MCF 10A (cell line): Measurements from ENCODE around the gene CHL1. TPM values are rescaled to one million over a fixed set of nuclear protein-coding genes. Genes with fewer than 3 reads are reported as not detected.

Source experiments
- BruUV-seq: library from RNA; stranded (reverse); fragments of 400-500 nt; replicated peaks from 2 replicates; lab custom pipeline; 2021; lab: Mats Ljungman, UMichigan
- CTCF ChIA-PET: fragments of 300-600 bp; sonication (Branson Sonifier 250); formaldehyde crosslinking; extraction: SDS; loops from one replicate; lab custom pipeline; 2021; ENCODE audit warnings: antibody characterized with exemption, inconsistent platforms; lab: Yijun Ruan, JAX
- POLR2A ChIA-PET: fragments of 300-600, 350-650 bp; sonication (Branson Sonifier 250); formaldehyde crosslinking; extraction: SDS; loops from one replicate; lab custom pipeline; 2020; ENCODE audit warnings: antibody characterized with exemption, inconsistent platforms; lab: Yijun Ruan, JAX
- DNase-seq: peaks from one replicate; pipeline ENCODE4 v3.0.0-alpha.2; 2018; ENCODE audit not compliant: unreplicated experiment
- H3K27ac Mint-ChIP-seq: one replicate; pipeline ENCODE4 v1.8.0; 2022; ENCODE audit warnings: mild to moderate bottlenecking, low read depth, mixed read lengths; ENCODE audit not compliant: unreplicated experiment
- H3K27me3 Mint-ChIP-seq: one replicate; pipeline ENCODE4 v1.8.0; 2022; ENCODE audit warnings: mixed read lengths; ENCODE audit not compliant: insufficient read depth, unreplicated experiment
- H3K36me3 Mint-ChIP-seq: one replicate; pipeline ENCODE4 v1.8.0; 2022; ENCODE audit warnings: mild to moderate bottlenecking, moderate library complexity, mixed read lengths; ENCODE audit not compliant: insufficient read depth, unreplicated experiment
- H3K4me1 Mint-ChIP-seq: one replicate; pipeline ENCODE4 v1.8.0; 2022; ENCODE audit warnings: mixed read lengths; ENCODE audit not compliant: insufficient read depth, unreplicated experiment
- H3K4me3 Mint-ChIP-seq: one replicate; pipeline ENCODE4 v1.8.0; 2022; ENCODE audit warnings: mild to moderate bottlenecking, moderate library complexity, mixed read lengths; ENCODE audit not compliant: unreplicated experiment
- H3K9me3 Mint-ChIP-seq: one replicate; pipeline ENCODE4 v1.8.0; 2022; ENCODE audit warnings: mixed read lengths; ENCODE audit not compliant: unreplicated experiment
- intact Hi-C: fragments of 100-400 bp; cut with micrococcal nuclease; formaldehyde crosslinking; loops from 2 replicates; pipeline ENCODE4 v1.14.1; 2022
- total RNA-seq: library from RNA; stranded (reverse); gene quantifications from 2 replicates; pipeline ENCODE4 v1.2.3, GENCODE V29; 2022
- TF ChIP-seq, protein P1 (sequence below): fragments of 200-600 bp; IDR thresholded peaks from one replicate; pipeline ENCODE4 v1.8.0; 2022; ENCODE audit warnings: antibody characterized with exemption, mild to moderate bottlenecking; ENCODE audit not compliant: unreplicated experiment

CHL1 gene
- total RNA-seq, 1 experiment from 2014 or later = not detected

DNA sequence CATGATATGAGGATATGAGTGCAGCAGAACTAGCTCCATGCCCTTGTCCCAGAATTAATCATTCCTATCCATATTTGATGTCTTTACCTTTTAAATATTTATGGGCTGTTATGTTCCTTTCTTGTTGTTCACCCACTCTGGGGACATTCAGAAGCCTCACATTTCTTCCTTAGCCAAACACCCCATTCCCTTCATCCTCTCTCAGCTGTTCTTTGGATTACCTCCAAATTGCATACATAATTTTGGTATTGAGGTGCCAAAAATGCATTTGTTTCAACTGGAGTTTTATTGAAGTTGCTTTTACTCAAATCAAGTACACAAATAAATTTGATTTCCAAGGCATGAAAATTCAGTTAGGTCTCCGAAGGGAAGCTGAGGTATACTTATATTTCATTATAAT, 51.4 kb downstream of the CHL1 start:
- no TSS peak for BruUV-seq
- TF ChIP-seq, protein P1, sequence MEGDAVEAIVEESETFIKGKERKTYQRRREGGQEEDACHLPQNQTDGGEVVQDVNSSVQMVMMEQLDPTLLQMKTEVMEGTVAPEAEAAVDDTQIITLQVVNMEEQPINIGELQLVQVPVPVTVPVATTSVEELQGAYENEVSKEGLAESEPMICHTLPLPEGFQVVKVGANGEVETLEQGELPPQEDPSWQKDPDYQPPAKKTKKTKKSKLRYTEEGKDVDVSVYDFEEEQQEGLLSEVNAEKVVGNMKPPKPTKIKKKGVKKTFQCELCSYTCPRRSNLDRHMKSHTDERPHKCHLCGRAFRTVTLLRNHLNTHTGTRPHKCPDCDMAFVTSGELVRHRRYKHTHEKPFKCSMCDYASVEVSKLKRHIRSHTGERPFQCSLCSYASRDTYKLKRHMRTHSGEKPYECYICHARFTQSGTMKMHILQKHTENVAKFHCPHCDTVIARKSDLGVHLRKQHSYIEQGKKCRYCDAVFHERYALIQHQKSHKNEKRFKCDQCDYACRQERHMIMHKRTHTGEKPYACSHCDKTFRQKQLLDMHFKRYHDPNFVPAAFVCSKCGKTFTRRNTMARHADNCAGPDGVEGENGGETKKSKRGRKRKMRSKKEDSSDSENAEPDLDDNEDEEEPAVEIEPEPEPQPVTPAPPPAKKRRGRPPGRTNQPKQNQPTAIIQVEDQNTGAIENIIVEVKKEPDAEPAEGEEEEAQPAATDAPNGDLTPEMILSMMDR = no peak
- ChIA-PET CTCF (no interaction called here), POLR2A (no interaction called here)
- H3K27me3 Mint-ChIP-seq = peaks cover 16% of the 10 kb centered on the region
- no peak for DNase-seq
- no peaks in the 10 kb centered on the region for H3K36me3 Mint-ChIP-seq
- no peak overlapping the region for H3K4me3 Mint-ChIP-seq
- H3K27ac Mint-ChIP-seq = no peak overlapping the region
- intact Hi-C loops = no loop called here
- no peaks in the 10 kb centered on the region for H3K9me3 Mint-ChIP-seq
- H3K4me1 Mint-ChIP-seq = no peaks in the 10 kb centered on the region

DNA sequence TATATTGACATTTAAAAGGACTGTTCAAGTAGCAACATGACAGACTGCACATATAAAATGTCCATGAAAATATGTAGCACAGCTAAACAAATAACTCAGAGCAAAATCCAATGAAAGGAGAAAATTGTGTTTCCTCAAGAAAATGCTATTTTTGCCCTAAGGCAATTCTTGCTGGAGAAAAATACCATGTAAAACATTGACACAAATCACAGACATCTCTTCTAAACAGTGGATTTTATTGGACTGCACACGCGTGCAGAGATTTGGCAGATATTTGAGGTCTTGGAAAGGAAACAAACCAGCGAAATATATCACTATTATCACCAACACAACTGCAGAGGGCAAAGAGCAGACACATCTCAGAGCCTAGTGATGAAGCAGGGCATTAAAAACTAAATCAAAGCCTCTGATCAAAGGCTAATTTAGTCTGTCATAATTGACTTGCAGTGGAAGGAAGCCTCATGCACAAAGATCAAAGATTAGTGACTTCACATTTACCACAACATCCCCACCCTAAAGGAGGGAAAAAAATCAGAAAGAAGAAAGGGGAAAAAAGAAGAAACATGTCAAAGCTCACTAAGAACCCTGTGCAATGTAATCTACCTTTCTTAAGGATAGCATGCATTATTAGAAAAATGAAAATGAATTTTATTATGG, 52.4 kb downstream of the CHL1 start:
- Mint-ChIP-seq H3K9me3 (no peaks in the 10 kb centered on the region), H3K4me1 (no peaks in the 10 kb centered on the region), H3K4me3 (no peak overlapping the region), H3K27ac (no peak overlapping the region), H3K27me3 (peaks cover 16% of the 10 kb centered on the region), H3K36me3 (no peaks in the 10 kb centered on the region)
- TF ChIP-seq, protein P1 = no peak
- no TSS peak for BruUV-seq
- no peak for DNase-seq
- CTCF ChIA-PET = no interaction called here
- POLR2A ChIA-PET = no interaction called here
- intact Hi-C loops = no loop called here

DNA sequence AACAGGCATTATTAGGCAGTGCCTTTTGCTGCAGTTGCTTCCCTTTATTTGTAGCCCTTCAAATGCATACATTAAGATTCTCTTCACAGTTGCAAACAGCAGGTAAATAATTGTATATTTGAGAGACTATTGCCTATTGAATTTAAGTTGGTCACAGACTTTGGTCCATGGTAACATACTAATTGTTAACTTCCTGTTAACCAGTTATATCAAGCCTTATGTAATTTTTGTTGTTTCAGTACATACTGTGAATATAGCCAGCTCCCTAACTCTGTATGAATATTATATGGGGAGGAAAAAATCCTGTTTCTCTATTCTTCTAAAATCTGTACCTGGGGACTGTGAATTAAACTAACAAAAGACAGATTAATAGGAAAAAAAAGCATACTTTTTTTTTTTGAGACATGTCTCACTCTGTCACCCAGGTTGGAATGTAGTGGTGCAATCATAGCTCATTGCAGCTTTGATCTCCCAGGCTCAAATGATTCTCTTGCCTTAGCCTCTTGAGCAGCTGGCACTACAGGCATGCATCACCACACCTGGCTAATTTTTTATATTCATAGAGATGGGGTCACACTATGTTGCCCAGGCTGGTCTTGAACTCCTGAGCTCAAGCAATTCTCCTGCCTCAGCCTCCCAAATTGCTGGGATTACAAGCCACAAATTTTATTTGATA, 53.2 kb downstream of the CHL1 start:
- no peak overlapping the region for H3K4me3 Mint-ChIP-seq
- DNase-seq = no peak
- peaks cover 16% of the 10 kb centered on the region for H3K27me3 Mint-ChIP-seq
- intact Hi-C loops = no loop called here
- CTCF ChIA-PET = no interaction called here
- H3K9me3 Mint-ChIP-seq = no peaks in the 10 kb centered on the region
- H3K27ac Mint-ChIP-seq = no peak overlapping the region
- H3K4me1 Mint-ChIP-seq = no peaks in the 10 kb centered on the region
- BruUV-seq = no TSS peak
- H3K36me3 Mint-ChIP-seq = no peaks in the 10 kb centered on the region
- POLR2A ChIA-PET = no interaction called here
- TF ChIP-seq, protein P1 = no peak

DNA sequence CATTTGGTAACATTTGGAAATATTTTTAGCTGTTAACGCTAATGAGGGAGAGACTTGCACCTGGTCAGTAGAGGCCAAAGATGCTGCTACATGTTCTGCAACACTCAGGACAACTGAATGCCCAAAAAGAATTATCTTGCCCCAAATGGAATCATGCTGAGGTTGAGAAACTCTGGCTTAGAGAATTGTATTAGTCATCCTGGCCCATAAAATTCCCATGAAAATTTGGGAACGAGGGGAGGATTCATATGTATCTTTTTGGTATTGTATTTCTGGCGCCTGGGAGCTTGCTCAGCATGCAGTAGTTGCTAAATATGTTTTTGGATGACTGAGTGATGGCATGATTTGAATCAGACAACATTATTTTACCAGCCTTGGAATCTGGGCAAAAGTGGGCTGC, 59.9 kb downstream of the CHL1 start:
- H3K36me3 Mint-ChIP-seq = no peaks in the 10 kb centered on the region
- no peaks in the 10 kb centered on the region for H3K9me3 Mint-ChIP-seq
- peak; percentile 42 for DNase-seq
- no peaks in the 10 kb centered on the region for H3K4me1 Mint-ChIP-seq
- TF ChIP-seq, protein P1 = no peak
- no peak overlapping the region for H3K27ac Mint-ChIP-seq
- ChIA-PET CTCF (no interaction called here), POLR2A (no interaction called here)
- H3K4me3 Mint-ChIP-seq = no peak overlapping the region
- intact Hi-C loops = no loop called here
- H3K27me3 Mint-ChIP-seq = no peaks in the 10 kb centered on the region
- no TSS peak for BruUV-seq
